Neutrophil (primary cell): ENCODE measurements around the gene VSTM2A.
"Not testable (repeated sequence)": the region's sequence is repeated elsewhere in the genome, so short reads cannot be mapped to it uniquely, and the experiment has no call there.

Source experiments
- H3K27ac ChIP-seq: fragments of 200-600 bp; sonication (generic); 2 replicates; pipeline ENCODE4 v1.5.1; 2016; ENCODE audit warnings: mild to moderate bottlenecking, moderate library complexity
- H3K27me3 ChIP-seq: fragments of 200-600 bp; sonication (generic); 2 replicates; pipeline ENCODE4 v1.6.0; 2016; ENCODE audit warnings: mild to moderate bottlenecking
- H3K36me3 ChIP-seq: fragments of 200-600 bp; sonication (generic); 2 replicates; pipeline ENCODE4 v1.5.1; 2017
- H3K4me1 ChIP-seq, 2 experiments: fragments of 200-600 bp in 1 of 2; sonication (generic) in 1 of 2; 1 replicate in 1 of 2; 2 replicates in 1 of 2; pipeline versions ENCODE4 v1.5.1 to v1.6.1; 2013 to 2016; ENCODE audit warnings: low read depth in 1 of 2, low read length in 1 of 2, mild to moderate bottlenecking in 1 of 2, moderate library complexity in 1 of 2; ENCODE audit not compliant: control insufficient read depth in 1 of 2, insufficient read depth in 1 of 2
- H3K4me3 ChIP-seq, 2 experiments: fragments of 200-600 bp in 1 of 2; sonication (generic) in 1 of 2; 1 replicate in 1 of 2; 2 replicates in 1 of 2; pipeline ENCODE4 v1.5.1; 2013 to 2016; ENCODE audit warnings: low read depth in 1 of 2, low read length in 1 of 2, mild to moderate bottlenecking in 1 of 2, moderate library complexity in 1 of 2
- H3K9me3 ChIP-seq: fragments of 200-600 bp; sonication (generic); 2 replicates; pipeline ENCODE4 v1.5.1; 2016
- TF ChIP-seq, protein P1 (sequence below): fragments of 200-600 bp; sonication (generic); IDR thresholded peaks from 2 replicates; pipeline ENCODE4 v1.5.1; 2016; ENCODE audit warnings: antibody characterized with exemption

Gene VSTM2A, protein sequence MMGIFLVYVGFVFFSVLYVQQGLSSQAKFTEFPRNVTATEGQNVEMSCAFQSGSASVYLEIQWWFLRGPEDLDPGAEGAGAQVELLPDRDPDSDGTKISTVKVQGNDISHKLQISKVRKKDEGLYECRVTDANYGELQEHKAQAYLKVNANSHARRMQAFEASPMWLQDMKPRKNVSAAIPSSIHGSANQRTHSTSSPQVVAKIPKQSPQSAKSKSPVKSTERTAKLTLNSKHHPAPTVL

DNA sequence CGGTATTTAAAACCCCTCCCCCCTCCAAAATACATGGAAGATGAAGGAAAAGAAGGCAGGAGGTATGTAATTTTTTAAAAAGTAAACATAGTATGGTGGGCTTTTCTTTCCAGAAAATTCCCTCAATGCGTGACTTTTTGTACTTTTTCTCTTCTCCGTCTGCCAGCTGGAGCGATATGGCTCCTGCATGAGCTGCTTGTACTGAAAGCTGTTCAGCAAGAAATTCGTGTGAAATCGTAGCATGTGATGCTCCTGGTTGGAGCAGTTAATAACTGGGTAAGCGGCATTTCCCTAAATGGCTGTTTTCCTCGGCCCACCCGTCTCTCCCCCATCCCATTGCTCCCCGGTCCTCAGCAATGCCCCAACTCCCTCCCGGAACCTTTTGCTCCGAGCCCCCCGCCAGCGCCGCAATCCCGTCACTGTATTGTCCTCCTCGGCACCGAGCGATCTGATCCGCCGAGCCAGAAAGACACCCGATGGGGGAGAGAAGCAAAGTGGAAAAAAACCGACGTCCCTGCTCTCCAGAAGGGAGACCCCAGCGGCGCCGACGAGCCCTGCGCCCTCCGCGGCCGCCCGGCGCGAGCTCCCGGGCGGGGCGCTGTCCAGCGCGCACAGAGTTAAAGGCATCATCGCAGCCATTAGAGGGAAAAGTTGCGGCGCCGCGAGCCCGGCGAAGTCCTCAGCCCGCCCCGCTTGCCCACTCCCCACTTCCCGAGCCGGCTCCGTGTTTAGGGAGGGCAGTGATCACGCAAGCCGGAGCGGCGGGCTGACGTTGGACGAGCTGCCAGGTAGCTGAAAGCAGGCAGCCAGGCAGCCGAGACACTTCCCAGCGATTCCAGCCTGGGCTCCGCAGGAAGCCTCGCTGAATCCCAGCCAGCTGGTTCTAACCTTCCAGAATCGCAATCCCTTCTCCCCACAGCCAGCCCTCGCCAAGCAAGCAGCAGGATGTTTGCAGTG lies at the start of gene VSTM2A:
Gene VSTM2A, plus strand, starts transcription at position 707 of the 957 bp plus-strand sequence. CDS start 356 bp downstream, outside the sequence.
- Histone ChIP-seq H3K36me3 (no peaks in the 10 kb centered on the region), H3K4me1 (no peaks in the 10 kb centered on the region), H3K9me3 (no peaks in the 10 kb centered on the region), H3K27ac (no peak within 1 kb of the TSS), H3K27me3 (peaks cover 66% of the 10 kb centered on the region), H3K4me3 (no peak within 1 kb of the TSS)
- TF ChIP-seq, protein P1, sequence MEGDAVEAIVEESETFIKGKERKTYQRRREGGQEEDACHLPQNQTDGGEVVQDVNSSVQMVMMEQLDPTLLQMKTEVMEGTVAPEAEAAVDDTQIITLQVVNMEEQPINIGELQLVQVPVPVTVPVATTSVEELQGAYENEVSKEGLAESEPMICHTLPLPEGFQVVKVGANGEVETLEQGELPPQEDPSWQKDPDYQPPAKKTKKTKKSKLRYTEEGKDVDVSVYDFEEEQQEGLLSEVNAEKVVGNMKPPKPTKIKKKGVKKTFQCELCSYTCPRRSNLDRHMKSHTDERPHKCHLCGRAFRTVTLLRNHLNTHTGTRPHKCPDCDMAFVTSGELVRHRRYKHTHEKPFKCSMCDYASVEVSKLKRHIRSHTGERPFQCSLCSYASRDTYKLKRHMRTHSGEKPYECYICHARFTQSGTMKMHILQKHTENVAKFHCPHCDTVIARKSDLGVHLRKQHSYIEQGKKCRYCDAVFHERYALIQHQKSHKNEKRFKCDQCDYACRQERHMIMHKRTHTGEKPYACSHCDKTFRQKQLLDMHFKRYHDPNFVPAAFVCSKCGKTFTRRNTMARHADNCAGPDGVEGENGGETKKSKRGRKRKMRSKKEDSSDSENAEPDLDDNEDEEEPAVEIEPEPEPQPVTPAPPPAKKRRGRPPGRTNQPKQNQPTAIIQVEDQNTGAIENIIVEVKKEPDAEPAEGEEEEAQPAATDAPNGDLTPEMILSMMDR = no peak

DNA sequence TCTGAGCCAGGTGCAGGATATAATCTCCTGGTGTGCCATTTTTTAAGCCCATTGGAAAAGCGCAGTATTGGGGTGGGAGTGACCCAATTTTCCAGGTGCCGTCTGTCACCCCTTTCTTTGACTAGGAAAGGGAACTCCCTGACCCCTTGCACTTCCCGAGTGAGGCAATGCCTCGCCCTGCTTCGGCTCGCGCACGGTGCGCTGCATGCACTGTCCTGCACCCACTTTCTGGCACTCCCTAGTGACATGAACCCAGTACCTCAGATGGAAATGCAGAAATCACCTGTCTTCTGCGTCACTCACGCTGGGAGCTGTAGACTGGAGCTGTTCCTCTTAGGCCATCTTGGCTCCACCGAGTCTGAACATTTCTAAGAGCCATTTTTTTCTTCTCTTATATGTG lies 37.6 kb upstream of the VSTM2A start:
- not testable (repeated sequence) for H3K4me3 ChIP-seq, H3K4me1 ChIP-seq, H3K9me3 ChIP-seq, H3K27me3 ChIP-seq, H3K36me3 ChIP-seq, H3K27ac ChIP-seq

DNA sequence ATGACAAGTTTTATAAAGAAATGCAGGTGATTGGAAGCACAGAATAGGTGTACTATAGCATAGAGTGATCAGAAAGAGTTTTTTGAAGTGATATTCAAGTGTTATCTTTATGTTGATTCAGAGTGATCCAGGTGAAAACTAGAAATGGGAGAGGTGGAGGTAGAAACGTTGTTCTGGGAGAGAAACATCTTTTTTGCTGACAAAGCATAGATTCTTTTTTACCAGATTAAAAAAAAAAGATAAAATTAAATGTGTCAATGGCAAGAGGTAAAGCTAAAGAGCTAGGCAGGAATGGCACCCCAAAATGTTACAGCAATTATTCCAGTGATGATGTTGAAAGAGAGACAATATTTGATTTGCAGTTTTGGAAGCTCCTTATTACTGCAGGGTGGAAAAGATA lies 12.6 kb upstream of the VSTM2A start:
- no peaks in the 10 kb centered on the region for H3K4me1 ChIP-seq
- no peaks in the 10 kb centered on the region for H3K36me3 ChIP-seq
- H3K27me3 ChIP-seq = no peaks in the 10 kb centered on the region
- TF ChIP-seq, protein P1 = no peak
- no peak overlapping the region for H3K4me3 ChIP-seq
- no peak overlapping the region for H3K27ac ChIP-seq
- H3K9me3 ChIP-seq = no peaks in the 10 kb centered on the region

DNA sequence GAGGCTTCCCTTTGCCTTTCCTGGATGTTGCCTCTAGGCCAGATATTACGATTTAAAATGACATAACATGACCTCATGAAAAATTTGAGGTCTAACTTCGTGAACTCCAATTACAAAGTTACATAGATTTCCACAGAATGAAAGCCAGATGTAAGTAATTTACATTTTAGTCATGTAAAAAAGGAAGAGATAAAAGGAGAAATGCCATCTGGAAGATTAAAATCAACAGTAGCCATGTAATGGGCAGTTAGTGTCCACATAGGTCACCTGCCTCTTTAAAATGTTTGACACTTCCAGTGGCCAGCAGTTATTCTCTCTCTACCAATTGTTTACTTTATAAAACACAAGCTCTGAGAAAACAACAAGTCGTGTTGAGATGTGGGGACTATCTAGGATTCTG lies 4.1 kb upstream of the VSTM2A start:
- TF ChIP-seq, protein P1 = no peak
- H3K27me3 ChIP-seq = peaks cover 28% of the 10 kb centered on the region
- H3K9me3 ChIP-seq = no peaks in the 10 kb centered on the region
- no peaks in the 10 kb centered on the region for H3K36me3 ChIP-seq
- H3K4me1 ChIP-seq = no peaks in the 10 kb centered on the region
- H3K4me3 ChIP-seq = no peak overlapping the region
- no peak overlapping the region for H3K27ac ChIP-seq

DNA sequence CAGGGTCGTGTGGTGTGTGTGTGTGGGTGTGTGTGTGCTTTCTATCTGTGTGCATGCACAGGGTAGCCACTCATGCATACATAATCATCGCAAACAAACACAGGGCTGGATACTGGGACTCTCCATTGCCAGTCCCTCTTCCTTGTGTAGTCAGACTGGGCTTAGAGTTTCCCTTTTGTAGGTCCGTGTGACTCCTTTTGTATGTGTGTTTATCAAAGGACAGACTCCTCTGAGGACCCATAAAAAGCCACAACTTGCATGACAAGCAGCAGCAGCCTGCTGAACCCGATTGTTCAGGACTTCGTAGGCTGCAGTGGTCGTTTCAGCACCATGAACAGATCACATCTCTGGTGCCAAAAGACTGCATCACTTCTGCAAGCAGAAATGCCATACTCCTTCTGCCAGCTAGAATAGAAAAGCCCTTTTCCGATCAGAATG lies 895 bp downstream of the VSTM2A start:
- TF ChIP-seq, protein P1 = no peak
- Histone ChIP-seq H3K27me3 (peaks cover 77% of the 10 kb centered on the region), H3K9me3 (no peaks in the 10 kb centered on the region), H3K36me3 (no peaks in the 10 kb centered on the region), H3K4me3 (no peak overlapping the region), H3K4me1 (no peaks in the 10 kb centered on the region), H3K27ac (no peak overlapping the region)

DNA sequence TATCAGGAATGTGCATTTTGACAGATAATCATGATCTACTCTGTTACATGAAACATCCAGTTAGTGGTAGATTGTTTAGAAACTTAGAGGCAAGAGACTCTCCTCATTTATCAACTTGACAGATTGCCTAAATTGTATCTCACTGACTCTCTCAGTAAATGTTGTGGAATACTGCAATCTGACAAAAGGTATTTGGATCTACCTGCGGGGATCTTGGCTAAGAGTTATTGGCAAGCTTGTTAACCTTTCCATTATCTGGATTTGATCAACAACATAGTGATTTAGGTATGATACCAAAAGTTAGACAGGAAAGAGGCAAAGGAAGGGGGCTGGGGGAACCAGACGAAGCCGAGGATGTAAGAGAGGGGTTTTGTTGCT lies 2.0 kb downstream of the VSTM2A start:
- Histone ChIP-seq H3K27ac (no peak overlapping the region), H3K4me3 (no peak overlapping the region), H3K27me3 (peaks cover 84% of the 10 kb centered on the region), H3K36me3 (no peaks in the 10 kb centered on the region), H3K9me3 (no peaks in the 10 kb centered on the region), H3K4me1 (no peaks in the 10 kb centered on the region)
- TF ChIP-seq, protein P1 = no peak
